ENCODE data around the gene ALDH1A1.
"Not testable (repeated sequence)": the region's sequence is repeated elsewhere in the genome, so short reads cannot be mapped to it uniquely, and the experiment has no call there.

The ALDH1A1 gene

DNA sequence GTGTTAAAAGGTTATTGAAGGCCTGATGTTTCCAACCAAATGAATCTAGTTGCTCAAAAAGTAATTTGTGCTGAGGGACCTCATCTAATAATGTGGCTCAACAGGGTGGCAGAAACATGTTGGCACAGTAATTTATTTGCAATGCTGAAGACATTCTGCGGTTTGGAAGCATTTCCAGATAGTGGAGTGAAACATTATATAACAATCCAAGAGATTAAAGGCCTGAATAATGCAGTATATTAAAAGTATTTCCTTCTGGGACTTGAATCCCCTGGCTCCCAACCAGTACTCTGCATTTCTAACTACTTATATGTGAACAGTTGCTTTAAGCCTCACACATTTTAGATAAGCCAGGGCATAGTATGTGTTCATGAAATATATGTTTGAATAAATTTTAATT, 25.9 kb upstream of the ALDH1A1 start:
- no peak for DNase-seq

GRCh38 chr9:72977670-72978069, 24.8 kb upstream of the ALDH1A1 start:
- DNase-seq = no peak

DNA sequence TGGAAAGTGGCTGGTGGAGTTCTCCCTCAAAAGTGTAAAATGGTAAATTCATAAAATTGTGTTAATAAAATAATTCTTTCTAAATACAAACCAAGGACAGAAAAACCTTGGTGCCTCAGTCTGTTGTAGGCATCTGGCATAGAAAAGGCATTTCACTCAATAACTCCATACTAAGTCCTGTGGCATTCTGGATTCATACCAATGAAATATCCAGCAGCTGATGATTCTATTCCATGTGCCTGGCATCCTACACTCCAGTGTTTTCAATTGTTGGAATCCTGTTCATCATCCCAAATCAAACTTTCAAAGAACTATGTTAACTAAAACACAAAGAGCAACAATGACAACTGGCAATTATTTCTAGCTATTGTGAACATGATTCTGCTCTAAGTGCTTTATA, 21.6 kb upstream of the ALDH1A1 start:
- DNase-seq = no peak

GRCh38 chr9:72972636-72973035, 19.8 kb upstream of the ALDH1A1 start:
- no peak for DNase-seq

- no peak for DNase-seq
These were observed 18.6 kb upstream of the ALDH1A1 start for GRCh38 chr9:72971411-72971810.

- no peak for DNase-seq
These were observed 7.6 kb upstream of the ALDH1A1 start for GRCh38 chr9:72960446-72960845.

DNA sequence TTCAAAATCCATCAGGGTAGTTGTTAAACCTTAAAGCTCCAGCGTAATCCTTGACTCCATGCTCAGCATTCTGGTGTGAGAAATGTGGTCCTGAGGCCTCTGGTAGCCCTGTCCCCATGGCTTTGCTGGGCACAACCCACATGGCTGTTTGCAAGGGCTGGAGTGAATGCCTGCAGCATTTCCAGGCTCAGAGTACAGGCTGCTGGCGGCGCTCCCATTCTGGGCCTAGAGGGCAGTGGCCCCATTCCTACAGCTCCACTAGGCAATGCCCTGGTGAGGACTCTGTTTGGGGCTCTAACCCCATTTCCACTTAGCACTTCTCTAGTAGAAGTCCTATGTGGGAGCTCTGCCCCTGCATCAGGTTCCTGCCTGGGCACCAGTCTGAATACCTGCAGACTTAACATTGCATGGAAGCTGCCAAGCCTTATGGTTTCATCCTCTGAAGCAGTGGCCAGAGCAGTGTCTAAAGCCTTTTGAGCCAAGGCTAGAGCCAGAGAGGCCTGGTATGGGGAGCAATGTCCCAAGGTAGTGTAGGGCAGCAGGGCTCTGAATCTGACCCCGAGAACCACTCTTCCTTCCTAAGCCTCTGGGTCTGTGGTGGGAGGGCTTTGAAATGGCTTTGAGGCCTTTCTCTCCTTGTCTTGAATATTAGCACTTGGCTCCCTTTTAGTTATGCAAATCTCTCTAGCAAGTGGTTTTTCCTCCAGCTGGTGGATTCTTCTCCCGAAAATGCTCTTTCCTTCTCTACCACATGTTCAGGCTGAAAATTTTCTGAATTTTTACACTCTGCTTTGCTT, 5.8 kb upstream of the ALDH1A1 start:
- DNase-seq = no peak

GRCh38 chr9:72955571-72955970, 2.7 kb upstream of the ALDH1A1 start:
- no peak for DNase-seq

GRCh38 chr9:72955126-72955455, 2.2 kb upstream of the ALDH1A1 start:
- DNase-seq = no peak

- no peak for DNase-seq
These were observed 1.7 kb upstream of the ALDH1A1 start for GRCh38 chr9:72954431-72955125.

DNA sequence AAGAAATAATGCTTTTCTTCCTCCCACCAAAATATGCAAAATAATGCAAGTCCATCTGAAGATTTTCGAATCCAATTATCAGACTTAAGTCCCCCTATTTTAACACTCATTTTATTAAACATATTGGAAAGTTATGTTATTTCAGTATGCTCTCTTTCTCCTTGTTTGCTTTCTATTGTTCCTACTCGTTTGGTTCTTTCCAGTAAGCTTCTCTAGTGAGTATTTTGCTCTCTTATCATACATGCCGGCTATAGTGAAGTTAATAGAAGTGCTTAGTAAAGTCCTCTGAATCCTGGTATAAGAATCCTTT, 517 bp downstream of the ALDH1A1 start:
- DNase-seq = no peak

- no peak for DNase-seq
These were observed 1.1 kb downstream of the ALDH1A1 start for GRCh38 chr9:72951520-72952380.

DNA sequence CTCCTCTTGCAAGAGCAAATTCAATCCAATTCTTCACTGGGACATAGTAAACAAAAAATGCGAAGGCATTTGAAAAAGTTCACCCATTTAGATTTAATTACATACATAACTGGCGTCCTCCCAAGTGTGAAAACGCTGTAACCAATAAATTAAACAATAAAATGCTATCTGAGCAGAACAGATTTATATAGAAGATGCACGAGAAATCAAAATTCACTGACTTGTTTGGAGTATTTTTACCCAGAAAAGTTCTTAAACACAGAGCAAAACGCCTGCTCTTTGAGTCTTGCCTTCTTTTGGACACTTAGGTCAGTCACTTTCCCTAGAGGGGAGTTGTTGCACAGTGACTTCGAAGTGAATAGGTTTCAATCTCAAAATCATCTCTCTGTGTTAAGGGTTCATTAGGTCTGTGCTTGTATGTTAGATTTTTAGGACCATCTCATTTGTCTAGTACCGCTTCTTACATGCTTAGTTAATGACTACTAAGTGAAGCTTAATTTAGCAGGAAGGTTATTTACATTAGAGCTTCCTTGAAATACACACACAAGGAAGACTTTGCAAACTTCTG, 1.9 kb downstream of the ALDH1A1 start:
- DNase-seq = no peak

DNA sequence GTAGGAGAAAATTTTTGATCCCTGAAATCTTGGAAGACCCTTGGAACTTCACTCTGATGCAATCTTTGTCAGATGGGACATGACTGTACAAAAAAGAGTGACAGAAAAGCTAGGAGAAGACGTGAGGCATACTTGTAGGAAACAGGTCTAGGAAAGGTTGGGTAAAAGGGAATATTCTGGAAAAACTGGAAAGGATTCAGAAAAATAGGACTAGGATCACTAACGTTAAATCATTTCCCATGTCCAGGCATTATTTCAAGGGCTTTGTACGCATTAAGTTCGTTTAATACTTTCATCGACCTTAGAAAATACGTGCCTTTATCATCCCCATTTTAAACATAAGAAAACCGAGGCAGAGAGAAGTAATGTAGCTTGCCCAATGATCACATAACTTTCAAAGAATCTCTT, 2.9 kb downstream of the ALDH1A1 start:
- DNase-seq = no peak

DNA sequence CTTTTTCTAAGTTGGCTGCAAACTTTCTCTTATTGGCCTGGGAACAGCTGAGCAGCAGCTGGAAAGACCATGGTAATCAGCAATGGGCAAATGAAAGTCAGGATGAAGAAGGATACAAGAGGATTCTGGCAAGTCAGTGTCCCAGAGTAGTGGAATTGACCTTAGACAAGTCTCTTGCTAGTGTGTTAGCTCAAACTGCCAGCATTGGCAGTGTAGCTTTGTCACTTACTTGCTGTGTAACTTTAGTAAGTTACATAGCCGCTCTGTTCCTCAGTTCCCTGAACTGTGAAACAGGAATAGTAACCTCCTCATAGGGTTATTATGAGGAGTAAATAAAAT, 3.6 kb downstream of the ALDH1A1 start:
- DNase-seq = no peak

- no peak for DNase-seq
These were observed 4.1 kb downstream of the ALDH1A1 start for GRCh38 chr9:72948575-72949243.

GRCh38 chr9:72947984-72948465, 4.8 kb downstream of the ALDH1A1 start:
- no peak for DNase-seq

DNA sequence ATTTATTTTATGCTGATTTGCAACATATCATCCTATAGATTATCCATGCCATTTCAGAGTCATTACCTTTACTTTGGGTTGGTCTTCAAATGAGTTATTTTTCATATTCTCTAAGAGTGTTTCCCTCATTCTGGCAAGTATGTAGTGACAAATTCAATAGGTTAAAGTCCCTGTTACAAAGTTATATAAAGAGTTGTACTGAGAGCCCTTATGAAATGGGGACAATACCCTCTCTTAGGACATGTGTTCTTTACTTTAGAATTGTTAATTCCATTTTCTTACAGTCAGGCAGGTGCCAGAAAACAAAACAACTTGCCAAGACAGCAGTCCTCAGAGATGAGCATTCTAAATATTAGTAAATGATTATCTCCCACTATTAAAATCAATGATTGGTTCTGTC, 6.0 kb downstream of the ALDH1A1 start:
- DNase-seq = no peak

GRCh38 chr9:72946318-72946717, 6.5 kb downstream of the ALDH1A1 start:
- DNase-seq = no peak

DNA sequence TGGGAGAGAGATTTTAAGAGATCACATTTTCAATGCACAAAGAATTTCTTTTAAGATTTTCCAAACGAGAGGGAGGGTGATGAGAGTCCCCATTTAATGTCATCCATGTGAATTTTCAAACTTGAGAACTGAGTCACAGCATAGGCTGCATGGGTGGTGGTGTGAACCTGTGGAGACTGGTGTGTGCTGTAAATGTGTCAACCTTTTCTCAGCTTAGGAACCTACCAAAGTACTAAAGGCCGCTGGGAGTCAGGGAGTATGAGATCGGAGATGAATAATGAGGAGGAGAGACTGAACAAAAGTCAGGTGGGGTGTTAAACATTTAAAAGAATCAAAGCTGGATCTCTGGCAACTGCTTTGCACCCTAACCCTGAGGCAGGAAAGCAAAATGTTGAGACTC, 7.5 kb downstream of the ALDH1A1 start:
- DNase-seq = no peak

- no peak for DNase-seq
These were observed 8.9 kb downstream of the ALDH1A1 start for GRCh38 chr9:72943844-72944462.

GRCh38 chr9:72942451-72942850, 10.4 kb downstream of the ALDH1A1 start:
- DNase-seq = no peak

DNA sequence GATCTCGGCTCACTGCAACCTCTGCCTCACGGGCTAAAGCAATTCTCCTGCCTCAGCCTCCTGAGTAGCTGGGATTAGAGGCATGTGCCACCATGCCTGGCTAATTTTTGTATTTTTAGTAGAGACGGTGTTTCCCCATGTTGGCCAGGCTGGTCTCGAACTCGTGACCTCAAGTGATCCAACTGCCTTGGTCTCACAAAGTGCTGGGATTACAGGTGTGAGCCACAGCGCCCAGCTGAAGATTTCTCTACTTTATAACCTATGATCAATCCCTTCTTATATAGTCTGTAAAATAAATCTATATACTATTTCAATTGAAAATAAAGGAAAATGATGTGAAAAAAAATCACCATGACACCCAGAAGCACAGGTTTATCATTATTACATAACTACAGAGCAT, 13.3 kb downstream of the ALDH1A1 start:
- not testable (repeated sequence) for DNase-seq
